Upper lobe of left lung (tissue), 6 donors: ENCODE results near the gene KCNE1. TPM values are rescaled to one million over a fixed set of nuclear protein-coding genes. Genes with fewer than 3 reads are reported as not detected.
"Not testable (repeated sequence)": the region's sequence is repeated elsewhere in the genome, so short reads cannot be mapped to it uniquely, and the experiment has no call there.

Experiments used
- ATAC-seq, 2 donors: fragments of 200-7000 bp; cut with Tn5 transposase; one replicate each; pipeline ENCODE4 v1.9.1; 2022; ENCODE audit warnings: mild to moderate bottlenecking in 2 of 2, moderate library complexity in 2 of 2; ENCODE audit not compliant: low FRiP score in 2 of 2
- DNase-seq, 2 donors: peaks; one replicate each; pipeline ENCODE4 v3.0.0-alpha.2; 2019 to 2020
- H3K27ac ChIP-seq, 4 donors: fragments of 200-600 bp; sonication (generic); one replicate each; pipeline ENCODE4 v1.5.1; 2016 to 2019
- H3K27me3 ChIP-seq, 4 donors: fragments of 200-600 bp; sonication (generic); one replicate each; pipeline ENCODE4 v1.5.1; 2017 to 2019
- H3K36me3 ChIP-seq, 4 donors: fragments of 200-600 bp; sonication (generic); one replicate each; pipeline ENCODE4 v1.5.1; 2016 to 2019
- H3K4me1 ChIP-seq, 4 donors: fragments of 200-600 bp; sonication (generic); one replicate each; pipeline ENCODE4 v1.5.1; 2018 to 2019
- H3K4me3 ChIP-seq, 4 donors: fragments of 200-600 bp; sonication (generic); one replicate each; pipeline ENCODE4 v1.5.1; 2017 to 2019; ENCODE audit warnings: mild to moderate bottlenecking in 2 of 4, moderate library complexity in 1 of 4
- H3K9me3 ChIP-seq, 4 donors: fragments of 200-600 bp; sonication (generic); one replicate each; pipeline ENCODE4 v1.5.1; 2018 to 2019
- EP300 ChIP-seq, 4 donors: sonication (generic); formaldehyde crosslinking; IDR thresholded peaks; one replicate each; pipeline ENCODE4 v1.5.1; 2017; ENCODE audit warnings: antibody characterized with exemption in 4 of 4, control low read depth in 2 of 4
- POLR2A ChIP-seq, 4 donors: fragments of 450-650 bp; IDR thresholded peaks; one replicate each; pipeline ENCODE4 v1.5.1; 2016 to 2017; ENCODE audit warnings: antibody characterized with exemption in 4 of 4, mild to moderate bottlenecking in 2 of 4
- POLR2AphosphoS5 ChIP-seq, 2 donors: sonication (generic); formaldehyde crosslinking; IDR thresholded peaks; one replicate each; pipeline ENCODE4 v1.5.1; 2017; ENCODE audit warnings: antibody characterized with exemption in 2 of 2
- WGBS, 2 donors: methylation state at CpG; one replicate each; pipeline ENCODE4 v1.1.5; 2017 to 2018; 5-methylcytosine and 5-hydroxymethylcytosine counted together
- total RNA-seq, 6 donors: library from RNA; depleted of rRNA in 4 of 6; stranded (reverse); fragments of >200 nt in 4 of 6; gene quantifications; one replicate each; pipeline versions ENCODE4 v1.1.0 to v1.2.1, GENCODE V29; 2016 to 2021
- TF ChIP-seq, protein P1 (sequence below), 6 experiments: fragments of 450-650 bp in 4 of 6; fragments of 200-600 bp in 2 of 6; sonication (generic) in 2 of 6; IDR thresholded peaks; one replicate each; pipeline ENCODE4 v1.5.1; 2016 to 2019; ENCODE audit warnings: antibody characterized with exemption in 6 of 6
- donor health status: DM: no; HTN: no; CAD: no; lungs with moderate emphysema.
- donor health status: DM: no; HTN: yes; CAD: no; lungs with severe emphysema.

Gene KCNE1
- total RNA-seq, 6 donors from 2014 or later = 9.6 to 58.7 (median 19.4) TPM

DNA sequence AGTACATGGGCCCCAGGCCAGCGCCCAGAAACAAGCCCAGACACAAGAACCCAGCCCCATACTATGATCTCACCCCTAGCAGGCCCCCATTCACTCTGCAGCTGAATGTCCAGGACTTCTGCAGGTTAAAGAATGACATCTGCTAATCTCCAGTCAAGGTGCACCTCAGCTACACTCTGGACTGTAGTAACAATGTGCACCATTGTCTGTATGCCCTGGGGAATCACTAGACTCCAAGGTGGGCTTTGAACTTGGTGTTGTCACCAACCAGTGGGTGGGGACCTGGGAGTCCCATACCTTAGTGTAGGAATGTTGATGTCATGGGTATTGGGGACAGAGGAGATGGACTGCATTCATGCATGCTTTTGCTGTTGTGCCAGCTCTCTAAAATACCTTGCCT lies 10.3 kb downstream of the KCNE1 start:
- WGBS, 2 donors = 75 to 82% methylated on average over 1 of the region's 1 CpG
- ATAC-seq = no peak

DNA sequence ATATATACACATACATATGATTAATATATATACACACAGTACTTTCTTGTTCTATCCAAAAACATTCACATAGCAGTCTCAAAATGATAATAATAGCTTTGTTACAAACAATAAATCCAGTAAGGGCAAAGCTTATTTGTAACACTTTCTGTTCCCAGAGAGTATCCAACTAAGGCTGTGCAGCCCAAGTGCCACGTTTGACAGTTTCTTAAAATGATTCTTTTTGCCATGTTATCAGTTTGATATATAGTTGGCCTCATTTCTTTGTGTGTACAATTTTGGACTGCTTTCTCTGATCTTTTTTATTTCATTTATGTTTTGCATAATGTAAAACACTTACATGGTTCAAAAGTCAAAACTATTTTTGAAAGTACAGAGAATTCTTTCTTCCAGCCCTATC lies 11.8 kb downstream of the KCNE1 start:
- 67 to 80% methylated on average over 1 of the region's 1 CpG for WGBS, 2 donors
- Histone ChIP-seq H3K36me3 (no peaks in the 10 kb centered on the region), H3K9me3 (peaks cover 0 to 11% (median 7%) of the 10 kb centered on the region in 4 donors), H3K4me1 (no peaks in the 10 kb centered on the region), H3K27me3 (no peaks in the 10 kb centered on the region), H3K27ac (no peak overlapping the region), H3K4me3 (no peak overlapping the region)
- no peak for TF ChIP-seq EP300 (IDR thresholded peaks at IDR 0.05)
- no peak for TF ChIP-seq POLR2AphosphoS5 (IDR thresholded peaks at IDR 0.05)
- TF ChIP-seq POLR2A (IDR thresholded peaks at IDR 0.05) = no peak
- ATAC-seq = no peak
- no peak for DNase-seq

More for the DNA sequence above, 10.3 kb downstream of the KCNE1 start:
- TF ChIP-seq, protein P1, sequence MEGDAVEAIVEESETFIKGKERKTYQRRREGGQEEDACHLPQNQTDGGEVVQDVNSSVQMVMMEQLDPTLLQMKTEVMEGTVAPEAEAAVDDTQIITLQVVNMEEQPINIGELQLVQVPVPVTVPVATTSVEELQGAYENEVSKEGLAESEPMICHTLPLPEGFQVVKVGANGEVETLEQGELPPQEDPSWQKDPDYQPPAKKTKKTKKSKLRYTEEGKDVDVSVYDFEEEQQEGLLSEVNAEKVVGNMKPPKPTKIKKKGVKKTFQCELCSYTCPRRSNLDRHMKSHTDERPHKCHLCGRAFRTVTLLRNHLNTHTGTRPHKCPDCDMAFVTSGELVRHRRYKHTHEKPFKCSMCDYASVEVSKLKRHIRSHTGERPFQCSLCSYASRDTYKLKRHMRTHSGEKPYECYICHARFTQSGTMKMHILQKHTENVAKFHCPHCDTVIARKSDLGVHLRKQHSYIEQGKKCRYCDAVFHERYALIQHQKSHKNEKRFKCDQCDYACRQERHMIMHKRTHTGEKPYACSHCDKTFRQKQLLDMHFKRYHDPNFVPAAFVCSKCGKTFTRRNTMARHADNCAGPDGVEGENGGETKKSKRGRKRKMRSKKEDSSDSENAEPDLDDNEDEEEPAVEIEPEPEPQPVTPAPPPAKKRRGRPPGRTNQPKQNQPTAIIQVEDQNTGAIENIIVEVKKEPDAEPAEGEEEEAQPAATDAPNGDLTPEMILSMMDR (IDR thresholded peaks at IDR 0.05) = no peak
- TF ChIP-seq EP300 (IDR thresholded peaks at IDR 0.05) (no peak), POLR2AphosphoS5 (IDR thresholded peaks at IDR 0.05) (no peak), POLR2A (IDR thresholded peaks at IDR 0.05) (no peak)
- DNase-seq = no peak
- Histone ChIP-seq H3K4me3 (no peak overlapping the region), H3K27ac (no peak overlapping the region), H3K27me3 (no peaks in the 10 kb centered on the region), H3K4me1 (no peaks in the 10 kb centered on the region), H3K9me3 (peaks cover 0 to 11% (median 7%) of the 10 kb centered on the region in 4 donors), H3K36me3 (no peaks in the 10 kb centered on the region)

DNA sequence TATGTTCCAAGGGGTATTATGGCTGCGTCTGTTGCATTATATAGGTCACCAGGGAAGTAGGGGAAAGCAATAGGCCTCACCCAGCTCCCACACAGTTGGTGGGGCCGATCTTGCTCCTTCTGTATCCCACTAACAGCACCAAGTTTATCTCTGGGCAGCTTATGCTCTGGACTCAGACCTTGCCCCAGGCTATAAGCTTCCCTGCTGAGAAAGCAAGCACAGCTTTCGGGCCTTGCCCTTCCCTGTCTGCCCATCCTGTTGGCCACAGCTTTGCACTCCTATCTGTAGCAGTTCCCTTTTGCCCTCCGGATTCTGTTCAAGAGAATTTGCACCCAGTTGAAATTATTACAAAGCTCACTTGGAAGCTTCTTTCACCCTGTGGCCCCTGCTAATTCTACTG lies 12.9 kb downstream of the KCNE1 start:
- TF ChIP-seq, protein P1 (IDR thresholded peaks at IDR 0.05) = no peak
- TF ChIP-seq EP300 (IDR thresholded peaks at IDR 0.05) (no peak), POLR2AphosphoS5 (IDR thresholded peaks at IDR 0.05) (no peak), POLR2A (IDR thresholded peaks at IDR 0.05) (no peak)
- H3K36me3 ChIP-seq = no peaks in the 10 kb centered on the region
- WGBS, 2 donors = 89 to 92% methylated on average over 3 to 4 of the region's 4 CpGs
- DNase-seq = no peak
- ATAC-seq = no peak
- H3K9me3 ChIP-seq = peaks cover 0 to 11% (median 7%) of the 10 kb centered on the region in 4 donors
- H3K27me3 ChIP-seq = no peaks in the 10 kb centered on the region
- H3K4me1 ChIP-seq = no peaks in the 10 kb centered on the region
- H3K27ac ChIP-seq = no peak overlapping the region
- no peak overlapping the region for H3K4me3 ChIP-seq

DNA sequence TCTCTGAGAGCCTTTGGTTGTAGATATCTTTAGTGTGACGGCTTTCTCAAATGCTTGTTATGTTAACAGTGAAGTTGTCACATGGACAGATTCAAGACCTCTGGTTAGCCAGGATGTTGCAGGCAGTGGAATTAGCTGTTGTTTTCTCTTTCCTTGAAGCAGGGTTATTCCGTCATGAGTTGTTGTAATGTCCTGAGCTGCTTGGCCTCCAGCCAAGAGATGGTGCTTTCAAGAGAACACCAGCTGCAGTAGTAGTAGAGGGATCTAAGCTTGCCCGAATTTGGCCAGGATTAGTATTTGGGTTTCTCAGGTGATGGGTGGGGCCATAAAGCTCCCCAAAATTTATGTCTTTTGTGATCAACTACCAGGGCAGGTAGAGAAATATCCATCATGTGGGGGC lies 13.4 kb downstream of the KCNE1 start:
- DNase-seq = no peak
- ATAC-seq = no peak
- Histone ChIP-seq H3K27ac (no peak overlapping the region), H3K36me3 (no peaks in the 10 kb centered on the region), H3K4me1 (no peaks in the 10 kb centered on the region), H3K4me3 (no peak overlapping the region), H3K9me3 (peaks cover 0 to 11% (median 7%) of the 10 kb centered on the region in 4 donors), H3K27me3 (no peaks in the 10 kb centered on the region)
- TF ChIP-seq EP300 (IDR thresholded peaks at IDR 0.05) (no peak), POLR2AphosphoS5 (IDR thresholded peaks at IDR 0.05) (no peak), POLR2A (IDR thresholded peaks at IDR 0.05) (no peak)
- TF ChIP-seq, protein P1 (IDR thresholded peaks at IDR 0.05) = no peak
- WGBS, 2 donors = 52 to 53% methylated on average over 3 of the region's 3 CpGs

DNA sequence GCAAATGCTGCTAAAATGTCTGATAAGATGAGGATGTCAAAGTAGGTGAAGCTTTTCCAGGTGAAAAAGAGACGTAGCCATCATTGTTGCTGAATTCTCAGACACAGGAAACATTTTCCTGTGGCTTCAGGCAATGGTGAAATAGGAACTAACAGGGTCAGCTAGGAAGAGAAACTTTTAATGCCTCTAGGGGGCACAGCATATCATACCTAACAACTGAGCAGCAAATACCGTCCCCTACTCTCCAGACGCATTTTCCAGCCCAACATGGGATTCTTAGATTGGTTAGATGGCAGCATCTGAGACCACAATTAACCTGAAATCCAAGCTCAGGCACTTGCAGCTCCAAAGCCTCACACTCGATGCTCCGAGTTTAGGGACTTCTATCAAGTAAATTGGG lies 28.2 kb downstream of the KCNE1 start:
- not testable (repeated sequence) for H3K4me3 ChIP-seq, H3K9me3 ChIP-seq, H3K36me3 ChIP-seq, ATAC-seq, H3K27me3 ChIP-seq, DNase-seq, H3K4me1 ChIP-seq, H3K27ac ChIP-seq
- WGBS, 2 donors = no CpG with 5 or more reads among the region's 5 CpGs

DNA sequence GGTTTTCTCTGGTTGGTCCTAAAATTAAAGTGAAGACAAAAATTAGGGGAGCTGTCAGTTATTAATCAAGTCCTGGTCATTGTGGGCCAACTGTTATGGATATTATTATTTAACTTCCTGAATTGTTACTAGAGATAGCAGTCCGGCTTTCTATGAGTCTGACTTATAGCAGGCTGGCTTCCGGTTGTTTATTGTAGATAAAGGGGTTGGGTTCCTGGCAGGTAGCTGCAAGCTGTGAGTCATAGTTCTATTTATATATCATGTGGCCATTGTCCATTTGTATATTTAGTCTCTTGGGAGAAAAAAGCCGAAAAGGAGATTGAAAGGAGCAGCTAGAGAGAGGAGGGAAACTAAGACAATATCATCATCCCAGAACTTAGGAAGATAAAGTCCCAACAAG lies 28.6 kb downstream of the KCNE1 start:
- H3K4me1 ChIP-seq, ATAC-seq, H3K9me3 ChIP-seq, H3K36me3 ChIP-seq, H3K27me3 ChIP-seq, DNase-seq, H3K4me3 ChIP-seq, H3K27ac ChIP-seq: not testable (repeated sequence)
- no CpG with 5 or more reads among the region's 3 CpGs for WGBS, 2 donors

DNA sequence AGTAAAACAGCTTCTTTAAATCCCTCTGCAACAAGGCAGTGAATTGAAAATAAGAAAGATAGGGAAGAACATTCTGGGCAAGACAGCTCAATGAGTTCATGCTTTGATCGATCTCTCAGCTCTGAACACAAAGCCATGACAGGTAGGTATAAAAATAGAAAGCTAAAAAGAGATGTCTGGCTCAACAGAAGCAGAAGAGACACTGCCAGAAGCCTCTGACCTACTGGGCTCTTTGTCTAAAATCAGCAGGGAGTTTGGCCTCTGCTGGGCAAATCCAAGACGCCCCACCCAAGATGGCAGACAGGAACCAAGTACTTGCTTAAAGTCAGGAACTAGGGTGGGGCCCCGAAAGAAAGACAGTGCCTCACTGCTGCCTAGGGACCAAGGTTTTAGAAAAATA lies 44.7 kb downstream of the KCNE1 start:
- not testable (repeated sequence) for H3K27ac ChIP-seq, DNase-seq, H3K4me3 ChIP-seq, H3K36me3 ChIP-seq, H3K9me3 ChIP-seq, ATAC-seq, H3K4me1 ChIP-seq, H3K27me3 ChIP-seq
- WGBS, 2 donors = no CpG with 5 or more reads among the region's 3 CpGs

DNA sequence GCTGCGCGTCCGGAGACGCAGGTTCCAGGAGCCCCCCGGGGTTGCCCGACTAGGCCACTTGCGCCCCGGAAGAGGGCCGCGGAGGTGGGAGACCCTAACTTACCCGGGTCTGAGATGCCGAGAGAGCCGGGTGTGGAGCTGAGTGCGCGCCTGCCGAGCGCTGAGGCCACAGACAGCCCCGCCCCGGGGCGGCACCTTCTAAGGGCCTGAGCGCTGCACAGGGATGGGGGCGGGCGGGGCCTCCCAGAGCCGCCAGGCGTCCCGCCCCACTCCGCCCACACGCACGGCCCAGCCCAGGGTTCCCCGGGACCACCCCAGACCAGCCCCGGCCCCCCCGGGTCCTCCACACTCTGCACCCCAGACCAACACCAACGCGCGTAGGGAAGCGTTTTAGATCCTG lies 52.6 kb downstream of the KCNE1 start:
- not testable (repeated sequence) for DNase-seq, H3K36me3 ChIP-seq, H3K9me3 ChIP-seq, H3K27ac ChIP-seq, H3K4me3 ChIP-seq, H3K4me1 ChIP-seq, H3K27me3 ChIP-seq
- peak; percentile 30 to 64 for ATAC-seq
- no CpG with 5 or more reads among the region's 36 CpGs for WGBS, 2 donors

DNA sequence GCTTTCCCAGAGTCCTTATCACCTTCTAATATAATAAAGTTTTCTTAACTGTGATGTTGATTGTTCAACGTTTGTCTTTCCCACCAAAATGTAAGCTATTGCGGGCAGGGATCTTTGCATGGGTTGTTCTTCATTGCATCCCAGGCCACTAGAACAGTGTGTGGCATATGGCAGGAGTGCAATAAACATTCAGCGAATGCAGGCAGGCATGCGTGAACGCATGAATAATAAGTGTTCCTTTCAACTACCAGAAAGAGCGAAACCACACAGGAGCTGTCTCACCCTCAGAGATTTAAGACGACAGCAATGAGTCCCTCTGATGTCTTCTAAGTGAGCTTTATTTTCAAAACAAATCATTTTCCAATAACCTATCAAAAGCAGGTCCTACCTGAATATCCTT lies 53.7 kb downstream of the KCNE1 start:
- not testable (repeated sequence) for ATAC-seq, H3K27me3 ChIP-seq, DNase-seq, H3K4me1 ChIP-seq, H3K27ac ChIP-seq, H3K36me3 ChIP-seq, H3K4me3 ChIP-seq, H3K9me3 ChIP-seq
- no CpG with 5 or more reads among the region's 7 CpGs for WGBS, 2 donors

DNA sequence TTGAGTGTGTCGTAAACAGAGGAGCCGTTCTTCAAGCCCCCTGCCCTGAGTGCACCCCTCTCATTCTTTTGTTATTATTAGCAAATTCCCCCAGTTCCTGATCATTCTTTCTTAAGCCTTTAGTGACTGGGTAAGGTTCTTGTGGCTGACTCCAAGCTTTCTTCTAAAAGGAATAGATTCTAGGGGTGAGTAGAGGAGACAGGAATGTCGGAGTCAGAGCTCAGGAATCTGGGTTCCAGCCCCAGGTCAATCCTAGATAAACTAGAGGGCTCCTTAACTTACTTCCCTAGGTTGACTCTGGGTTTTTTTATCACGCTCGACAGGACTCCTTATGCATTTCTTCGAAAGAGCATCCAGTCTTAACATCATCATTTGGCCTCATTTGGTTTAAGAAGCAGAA lies 55.8 kb downstream of the KCNE1 start:
- H3K27ac ChIP-seq, H3K9me3 ChIP-seq, DNase-seq, H3K4me3 ChIP-seq, H3K4me1 ChIP-seq, H3K36me3 ChIP-seq, ATAC-seq, H3K27me3 ChIP-seq: not testable (repeated sequence)
- no CpG with 5 or more reads among the region's 6 CpGs for WGBS, 2 donors
